Panc1 (cell line): ENCODE data around the gene RBMS1.

Source experiments
- POLR2AphosphoS5 ChIP-seq: IDR thresholded peaks from 2 replicates; pipeline ENCODE4 v1.6.1; 2012; ENCODE audit warnings: mild to moderate bottlenecking, low read depth, low read length, moderate library complexity
- SIN3A ChIP-seq: IDR thresholded peaks from 2 replicates; pipeline ENCODE4 v1.6.1; 2012; ENCODE audit warnings: low read depth, mild to moderate bottlenecking, low read length, moderate library complexity, borderline replicate concordance; ENCODE audit not compliant: insufficient read depth
- TCF7L2 ChIP-seq: IDR thresholded peaks from 2 replicates; pipeline ENCODE4 v1.6.1; 2011; ENCODE audit warnings: mild to moderate bottlenecking, low read depth, low read length, inconsistent platforms
- TF ChIP-seq, protein P1 (sequence below): fragments of 450-650 bp; IDR thresholded peaks from 2 replicates; pipeline ENCODE4 v1.5.1; 2017; ENCODE audit warnings: mild to moderate bottlenecking
- TF ChIP-seq, protein P2 (sequence below), 2 experiments: IDR thresholded peaks; 2 replicates each; pipeline ENCODE4 v1.6.1; 2011 to 2012; ENCODE audit warnings: low read depth in 2 of 2, control low read depth in 1 of 2, low read length in 1 of 2, mild to moderate bottlenecking in 1 of 2, moderate library complexity in 1 of 2; ENCODE audit not compliant: insufficient read depth in 1 of 2

DNA sequence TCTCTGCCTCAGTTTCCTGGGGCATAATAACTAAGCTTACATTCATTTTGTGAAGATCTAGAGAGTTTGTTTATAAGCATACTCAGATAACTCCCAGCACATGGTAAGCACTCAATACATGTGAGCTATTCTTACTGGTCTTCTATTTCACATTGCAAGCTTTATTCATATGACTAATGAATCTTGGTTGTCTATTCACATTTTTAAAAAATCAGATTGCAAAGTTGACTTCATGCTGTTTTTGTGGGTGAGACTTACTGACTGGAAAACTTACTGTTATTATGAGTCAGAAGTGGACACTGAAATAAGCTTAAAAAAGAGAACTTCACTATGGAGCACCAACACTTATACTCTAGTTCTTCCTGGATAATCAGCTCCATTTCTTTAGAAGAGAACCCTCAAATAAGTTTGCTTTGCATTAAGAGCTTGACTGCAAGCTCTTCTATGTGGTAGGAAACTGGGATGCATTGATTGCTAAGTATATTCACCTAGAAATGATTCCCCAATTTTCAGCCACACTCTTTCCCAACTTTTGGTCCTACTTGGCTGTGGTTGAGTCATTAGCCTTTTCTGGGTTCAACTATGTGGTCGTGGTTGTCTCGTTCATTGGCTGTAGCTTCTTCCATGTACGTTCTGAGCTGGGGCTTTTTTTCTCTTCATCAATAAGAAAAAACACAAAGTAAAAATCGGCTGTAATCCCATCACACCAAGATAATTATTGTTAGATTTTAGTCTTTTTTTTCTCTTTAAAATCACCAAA, 29.5 kb upstream of the RBMS1 start:
- TF ChIP-seq, protein P1, sequence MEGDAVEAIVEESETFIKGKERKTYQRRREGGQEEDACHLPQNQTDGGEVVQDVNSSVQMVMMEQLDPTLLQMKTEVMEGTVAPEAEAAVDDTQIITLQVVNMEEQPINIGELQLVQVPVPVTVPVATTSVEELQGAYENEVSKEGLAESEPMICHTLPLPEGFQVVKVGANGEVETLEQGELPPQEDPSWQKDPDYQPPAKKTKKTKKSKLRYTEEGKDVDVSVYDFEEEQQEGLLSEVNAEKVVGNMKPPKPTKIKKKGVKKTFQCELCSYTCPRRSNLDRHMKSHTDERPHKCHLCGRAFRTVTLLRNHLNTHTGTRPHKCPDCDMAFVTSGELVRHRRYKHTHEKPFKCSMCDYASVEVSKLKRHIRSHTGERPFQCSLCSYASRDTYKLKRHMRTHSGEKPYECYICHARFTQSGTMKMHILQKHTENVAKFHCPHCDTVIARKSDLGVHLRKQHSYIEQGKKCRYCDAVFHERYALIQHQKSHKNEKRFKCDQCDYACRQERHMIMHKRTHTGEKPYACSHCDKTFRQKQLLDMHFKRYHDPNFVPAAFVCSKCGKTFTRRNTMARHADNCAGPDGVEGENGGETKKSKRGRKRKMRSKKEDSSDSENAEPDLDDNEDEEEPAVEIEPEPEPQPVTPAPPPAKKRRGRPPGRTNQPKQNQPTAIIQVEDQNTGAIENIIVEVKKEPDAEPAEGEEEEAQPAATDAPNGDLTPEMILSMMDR, result no peak
- TF ChIP-seq TCF7L2, result no peak
- TF ChIP-seq POLR2AphosphoS5, result no peak
- no peak for TF ChIP-seq SIN3A
- TF ChIP-seq, protein P2, sequence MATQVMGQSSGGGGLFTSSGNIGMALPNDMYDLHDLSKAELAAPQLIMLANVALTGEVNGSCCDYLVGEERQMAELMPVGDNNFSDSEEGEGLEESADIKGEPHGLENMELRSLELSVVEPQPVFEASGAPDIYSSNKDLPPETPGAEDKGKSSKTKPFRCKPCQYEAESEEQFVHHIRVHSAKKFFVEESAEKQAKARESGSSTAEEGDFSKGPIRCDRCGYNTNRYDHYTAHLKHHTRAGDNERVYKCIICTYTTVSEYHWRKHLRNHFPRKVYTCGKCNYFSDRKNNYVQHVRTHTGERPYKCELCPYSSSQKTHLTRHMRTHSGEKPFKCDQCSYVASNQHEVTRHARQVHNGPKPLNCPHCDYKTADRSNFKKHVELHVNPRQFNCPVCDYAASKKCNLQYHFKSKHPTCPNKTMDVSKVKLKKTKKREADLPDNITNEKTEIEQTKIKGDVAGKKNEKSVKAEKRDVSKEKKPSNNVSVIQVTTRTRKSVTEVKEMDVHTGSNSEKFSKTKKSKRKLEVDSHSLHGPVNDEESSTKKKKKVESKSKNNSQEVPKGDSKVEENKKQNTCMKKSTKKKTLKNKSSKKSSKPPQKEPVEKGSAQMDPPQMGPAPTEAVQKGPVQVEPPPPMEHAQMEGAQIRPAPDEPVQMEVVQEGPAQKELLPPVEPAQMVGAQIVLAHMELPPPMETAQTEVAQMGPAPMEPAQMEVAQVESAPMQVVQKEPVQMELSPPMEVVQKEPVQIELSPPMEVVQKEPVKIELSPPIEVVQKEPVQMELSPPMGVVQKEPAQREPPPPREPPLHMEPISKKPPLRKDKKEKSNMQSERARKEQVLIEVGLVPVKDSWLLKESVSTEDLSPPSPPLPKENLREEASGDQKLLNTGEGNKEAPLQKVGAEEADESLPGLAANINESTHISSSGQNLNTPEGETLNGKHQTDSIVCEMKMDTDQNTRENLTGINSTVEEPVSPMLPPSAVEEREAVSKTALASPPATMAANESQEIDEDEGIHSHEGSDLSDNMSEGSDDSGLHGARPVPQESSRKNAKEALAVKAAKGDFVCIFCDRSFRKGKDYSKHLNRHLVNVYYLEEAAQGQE (IDR thresholded peaks at IDR 0.05; ENCODE audit: insufficient read depth in 1 of 2, low read depth in 2 of 2, low read length in 1 of 2), result no peak
